ENCODE results near the gene STXBP1. TPM values are rescaled to one million over a fixed set of nuclear protein-coding genes. Genes with fewer than 3 reads are reported as not detected.
"Not testable (repeated sequence)": the region's sequence is repeated elsewhere in the genome, so short reads cannot be mapped to it uniquely, and the experiment has no call there.

Gene STXBP1
- total and polyA plus RNA-seq, 2 experiments from 2014 or later = 48.6 to 50.4 TPM

GRCh38 chr9:127580879-127581475, 31.1 kb upstream of the STXBP1 start:
- Histone ChIP-seq H3K4me1 (ENCODE audit: insufficient read depth) (peaks cover 12% of the 10 kb centered on the region), H3K79me2 (replicated peaks; ENCODE audit: insufficient read depth) (no peaks in the 10 kb centered on the region), H4K20me1 (replicated peaks; ENCODE audit: insufficient read depth) (no peaks in the 10 kb centered on the region), H3K9me2 (ENCODE audit: insufficient read depth) (no peaks in the 10 kb centered on the region), H3K4me2 (no peak overlapping the region), H3K4me3 (no peak overlapping the region), H2AFZ (no peak overlapping the region), H3F3A (replicated peaks; ENCODE audit: low read depth) (no peaks in the 10 kb centered on the region), H3K27me3 (ENCODE audit: insufficient read depth) (no peaks in the 10 kb centered on the region), H3K36me3 (ENCODE audit: insufficient read depth) (no peaks in the 10 kb centered on the region), H3K27ac (ENCODE audit: low read depth) (no peak overlapping the region)
- TF ChIP-seq, protein P1, sequence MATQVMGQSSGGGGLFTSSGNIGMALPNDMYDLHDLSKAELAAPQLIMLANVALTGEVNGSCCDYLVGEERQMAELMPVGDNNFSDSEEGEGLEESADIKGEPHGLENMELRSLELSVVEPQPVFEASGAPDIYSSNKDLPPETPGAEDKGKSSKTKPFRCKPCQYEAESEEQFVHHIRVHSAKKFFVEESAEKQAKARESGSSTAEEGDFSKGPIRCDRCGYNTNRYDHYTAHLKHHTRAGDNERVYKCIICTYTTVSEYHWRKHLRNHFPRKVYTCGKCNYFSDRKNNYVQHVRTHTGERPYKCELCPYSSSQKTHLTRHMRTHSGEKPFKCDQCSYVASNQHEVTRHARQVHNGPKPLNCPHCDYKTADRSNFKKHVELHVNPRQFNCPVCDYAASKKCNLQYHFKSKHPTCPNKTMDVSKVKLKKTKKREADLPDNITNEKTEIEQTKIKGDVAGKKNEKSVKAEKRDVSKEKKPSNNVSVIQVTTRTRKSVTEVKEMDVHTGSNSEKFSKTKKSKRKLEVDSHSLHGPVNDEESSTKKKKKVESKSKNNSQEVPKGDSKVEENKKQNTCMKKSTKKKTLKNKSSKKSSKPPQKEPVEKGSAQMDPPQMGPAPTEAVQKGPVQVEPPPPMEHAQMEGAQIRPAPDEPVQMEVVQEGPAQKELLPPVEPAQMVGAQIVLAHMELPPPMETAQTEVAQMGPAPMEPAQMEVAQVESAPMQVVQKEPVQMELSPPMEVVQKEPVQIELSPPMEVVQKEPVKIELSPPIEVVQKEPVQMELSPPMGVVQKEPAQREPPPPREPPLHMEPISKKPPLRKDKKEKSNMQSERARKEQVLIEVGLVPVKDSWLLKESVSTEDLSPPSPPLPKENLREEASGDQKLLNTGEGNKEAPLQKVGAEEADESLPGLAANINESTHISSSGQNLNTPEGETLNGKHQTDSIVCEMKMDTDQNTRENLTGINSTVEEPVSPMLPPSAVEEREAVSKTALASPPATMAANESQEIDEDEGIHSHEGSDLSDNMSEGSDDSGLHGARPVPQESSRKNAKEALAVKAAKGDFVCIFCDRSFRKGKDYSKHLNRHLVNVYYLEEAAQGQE (IDR thresholded peaks at IDR 0.05; ENCODE audit: unreplicated experiment) = no peak
- no peak for TF ChIP-seq ZNF462 (CRISPR knock-in tag; IDR thresholded peaks at IDR 0.05)
- TF ChIP-seq EZH2 (IDR thresholded peaks at IDR 0.05; ENCODE audit: low read depth, unreplicated experiment) = no peak
- no peak for TF ChIP-seq JUNB (IDR thresholded peaks at IDR 0.05; ENCODE audit: unreplicated experiment)
- no peak for TF ChIP-seq STAT1 (IDR thresholded peaks at IDR 0.05; ENCODE audit: unreplicated experiment)
- TF ChIP-seq ZNF331 (CRISPR knock-in tag; IDR thresholded peaks at IDR 0.05; ENCODE audit: low read depth) = no peak
- TF ChIP-seq CREB1 (CRISPR knock-in tag; IDR thresholded peaks at IDR 0.05; ENCODE audit: low read depth) = no peak
- no peak for TF ChIP-seq ZNF114 (CRISPR knock-in tag; IDR thresholded peaks at IDR 0.05)
- no peak for TF ChIP-seq POLR2AphosphoS5 (IDR thresholded peaks at IDR 0.05; ENCODE audit: low read depth)
- no peak for DNase-seq (ENCODE audit: low spot score)
- peaks cover 12% of the 10 kb centered on the region for H3K4me1 Mint-ChIP-seq
- H3K36me3 Mint-ChIP-seq (ENCODE audit: low read depth) = no peaks in the 10 kb centered on the region
- H3K9me3 Mint-ChIP-seq = no peaks in the 10 kb centered on the region
- H3K27me3 Mint-ChIP-seq (ENCODE audit: insufficient read depth, low read depth, poor library complexity) = peaks cover 7% of the 10 kb centered on the region
- ATAC-seq = no peak
- H3K27ac Mint-ChIP-seq = no peak overlapping the region
- no peak overlapping the region for H3K4me3 Mint-ChIP-seq

GRCh38 chr9:127584474-127584805, 27.6 kb upstream of the STXBP1 start:
- not testable (repeated sequence) for H3K4me3 Mint-ChIP-seq; H3K27ac Mint-ChIP-seq; H3K27me3 ChIP-seq (ENCODE audit: insufficient read depth); H3K36me3 Mint-ChIP-seq (ENCODE audit: low read depth); DNase-seq (ENCODE audit: low spot score); H3K4me1 ChIP-seq (ENCODE audit: insufficient read depth); H4K20me1 ChIP-seq (replicated peaks; ENCODE audit: insufficient read depth); H3K9me3 Mint-ChIP-seq; H3F3A ChIP-seq (replicated peaks; ENCODE audit: low read depth); H2AFZ ChIP-seq; ATAC-seq; H3K4me2 ChIP-seq; H3K27ac ChIP-seq (ENCODE audit: low read depth); H3K36me3 ChIP-seq (ENCODE audit: insufficient read depth); H3K79me2 ChIP-seq (replicated peaks; ENCODE audit: insufficient read depth); H3K9me2 ChIP-seq (ENCODE audit: insufficient read depth); H3K4me3 ChIP-seq
- H3K4me1 Mint-ChIP-seq = peaks cover 10% of the 10 kb centered on the region
- peaks cover 12% of the 10 kb centered on the region for H3K27me3 Mint-ChIP-seq (ENCODE audit: insufficient read depth, low read depth, poor library complexity)

Data from GM23338 (cell line).